Activated naive CD4-positive, alpha-beta T cell treated with anti-CD3 and anti-CD28 coated beads, Interleukin-2, amount 50 U/mL, for 24 hours (primary cell): Measurements from ENCODE around the gene ABCG1.

Experiments
- H3K27ac Mint-ChIP-seq: one replicate; pipeline ENCODE4 v1.8.0; 2021; ENCODE audit warnings: mild to moderate bottlenecking, mixed read lengths
- H3K27me3 Mint-ChIP-seq: one replicate; pipeline ENCODE4 v1.8.0; 2021; ENCODE audit warnings: mixed read lengths
- H3K36me3 Mint-ChIP-seq: one replicate; pipeline ENCODE4 v1.8.0; 2021; ENCODE audit warnings: mixed read lengths
- H3K4me1 Mint-ChIP-seq: one replicate; pipeline ENCODE4 v1.8.0; 2021; ENCODE audit warnings: mixed read lengths
- H3K4me3 Mint-ChIP-seq: one replicate; pipeline ENCODE4 v1.8.0; 2021; ENCODE audit warnings: mild to moderate bottlenecking, mixed read lengths
- H3K9me3 Mint-ChIP-seq: one replicate; pipeline ENCODE4 v1.8.0; 2021; ENCODE audit warnings: mixed read lengths

Gene ABCG1

GRCh38 chr21:42245331-42246193 lies 26.6 kb downstream of the ABCG1 start:
- H3K36me3 Mint-ChIP-seq, result peaks cover 10% of the 10 kb centered on the region
- peaks cover 37% of the 10 kb centered on the region for H3K4me1 Mint-ChIP-seq
- no peak overlapping the region for H3K27ac Mint-ChIP-seq
- H3K9me3 Mint-ChIP-seq, result no peaks in the 10 kb centered on the region
- H3K4me3 Mint-ChIP-seq, result no peak overlapping the region
- H3K27me3 Mint-ChIP-seq, result no peaks in the 10 kb centered on the region

GRCh38 chr21:42247716-42248115 lies 28.8 kb downstream of the ABCG1 start:
- no peak overlapping the region for H3K27ac Mint-ChIP-seq
- H3K27me3 Mint-ChIP-seq, result no peaks in the 10 kb centered on the region
- H3K4me3 Mint-ChIP-seq, result no peak overlapping the region
- H3K4me1 Mint-ChIP-seq, result peaks cover 43% of the 10 kb centered on the region
- H3K36me3 Mint-ChIP-seq, result peaks cover 10% of the 10 kb centered on the region
- no peaks in the 10 kb centered on the region for H3K9me3 Mint-ChIP-seq

- H3K4me3 Mint-ChIP-seq, result no peak overlapping the region
- H3K27ac Mint-ChIP-seq, result no peak overlapping the region
- peaks cover 44% of the 10 kb centered on the region for H3K4me1 Mint-ChIP-seq
Measured at GRCh38 chr21:42248241-42248640, 29.3 kb downstream of the ABCG1 start.

GRCh38 chr21:42248783-42249597 lies 30.1 kb downstream of the ABCG1 start:
- no peak overlapping the region for H3K4me3 Mint-ChIP-seq
- H3K27ac Mint-ChIP-seq, result no peak overlapping the region
- no peaks in the 10 kb centered on the region for H3K9me3 Mint-ChIP-seq
- H3K4me1 Mint-ChIP-seq, result peaks cover 50% of the 10 kb centered on the region
- H3K27me3 Mint-ChIP-seq, result no peaks in the 10 kb centered on the region
- H3K36me3 Mint-ChIP-seq, result peaks cover 10% of the 10 kb centered on the region

More at GRCh38 chr21:42248241-42248640, 29.3 kb downstream of the ABCG1 start:
- H3K9me3 Mint-ChIP-seq, result no peaks in the 10 kb centered on the region
- no peaks in the 10 kb centered on the region for H3K27me3 Mint-ChIP-seq
- peaks cover 10% of the 10 kb centered on the region for H3K36me3 Mint-ChIP-seq

GRCh38 chr21:42250422-42251403 lies 31.8 kb downstream of the ABCG1 start:
- peaks cover 58% of the 10 kb centered on the region for H3K4me1 Mint-ChIP-seq
- peak overlapping the region; percentile 5 for H3K27ac Mint-ChIP-seq
- no peaks in the 10 kb centered on the region for H3K27me3 Mint-ChIP-seq
- no peak overlapping the region for H3K4me3 Mint-ChIP-seq
- H3K9me3 Mint-ChIP-seq, result no peaks in the 10 kb centered on the region
- peaks cover 10% of the 10 kb centered on the region for H3K36me3 Mint-ChIP-seq

GRCh38 chr21:42251654-42252324 lies 32.8 kb downstream of the ABCG1 start:
- peak overlapping the region; percentile 20 for H3K27ac Mint-ChIP-seq
- H3K4me3 Mint-ChIP-seq, result no peak overlapping the region
- H3K9me3 Mint-ChIP-seq, result no peaks in the 10 kb centered on the region
- peaks cover 10% of the 10 kb centered on the region for H3K36me3 Mint-ChIP-seq
- H3K27me3 Mint-ChIP-seq, result no peaks in the 10 kb centered on the region
- H3K4me1 Mint-ChIP-seq, result peaks cover 57% of the 10 kb centered on the region

- H3K27ac Mint-ChIP-seq, result peak overlapping the region; percentile 20
Measured at GRCh38 chr21:42252325-42252654, 33.4 kb downstream of the ABCG1 start.

GRCh38 chr21:42252778-42253340 lies 33.9 kb downstream of the ABCG1 start:
- Mint-ChIP-seq H3K4me3 (no peak overlapping the region), H3K27ac (no peak overlapping the region), H3K4me1 (peaks cover 52% of the 10 kb centered on the region), H3K36me3 (peaks cover 6% of the 10 kb centered on the region), H3K9me3 (no peaks in the 10 kb centered on the region), H3K27me3 (no peaks in the 10 kb centered on the region)

More at GRCh38 chr21:42252325-42252654, 33.4 kb downstream of the ABCG1 start:
- Mint-ChIP-seq H3K4me1 (peaks cover 54% of the 10 kb centered on the region), H3K27me3 (no peaks in the 10 kb centered on the region), H3K9me3 (no peaks in the 10 kb centered on the region), H3K36me3 (peaks cover 10% of the 10 kb centered on the region), H3K4me3 (no peak overlapping the region)

GRCh38 chr21:42253466-42253865 lies 34.5 kb downstream of the ABCG1 start:
- Mint-ChIP-seq H3K4me3 (no peak overlapping the region), H3K27me3 (no peaks in the 10 kb centered on the region), H3K36me3 (peaks cover 2% of the 10 kb centered on the region), H3K4me1 (peaks cover 57% of the 10 kb centered on the region), H3K9me3 (no peaks in the 10 kb centered on the region), H3K27ac (no peak overlapping the region)

GRCh38 chr21:42254083-42254482 lies 35.1 kb downstream of the ABCG1 start:
- no peaks in the 10 kb centered on the region for H3K9me3 Mint-ChIP-seq
- H3K4me1 Mint-ChIP-seq, result peaks cover 59% of the 10 kb centered on the region
- H3K27ac Mint-ChIP-seq, result no peak overlapping the region
- H3K36me3 Mint-ChIP-seq, result peaks cover 2% of the 10 kb centered on the region
- no peaks in the 10 kb centered on the region for H3K27me3 Mint-ChIP-seq
- no peak overlapping the region for H3K4me3 Mint-ChIP-seq

- no peaks in the 10 kb centered on the region for H3K36me3 Mint-ChIP-seq
- no peaks in the 10 kb centered on the region for H3K27me3 Mint-ChIP-seq
- no peaks in the 10 kb centered on the region for H3K9me3 Mint-ChIP-seq
- no peak overlapping the region for H3K27ac Mint-ChIP-seq
- peaks cover 54% of the 10 kb centered on the region for H3K4me1 Mint-ChIP-seq
- no peak overlapping the region for H3K4me3 Mint-ChIP-seq
Measured at GRCh38 chr21:42254651-42255601, 36.0 kb downstream of the ABCG1 start.

- Mint-ChIP-seq H3K4me1 (peaks cover 51% of the 10 kb centered on the region), H3K36me3 (no peaks in the 10 kb centered on the region), H3K27ac (peak overlapping the region; percentile 35), H3K9me3 (no peaks in the 10 kb centered on the region), H3K4me3 (no peak overlapping the region), H3K27me3 (no peaks in the 10 kb centered on the region)
Measured at GRCh38 chr21:42255825-42256224, 36.9 kb downstream of the ABCG1 start.

- Mint-ChIP-seq H3K36me3 (no peaks in the 10 kb centered on the region), H3K4me1 (peaks cover 46% of the 10 kb centered on the region), H3K27ac (no peak overlapping the region), H3K9me3 (no peaks in the 10 kb centered on the region), H3K27me3 (no peaks in the 10 kb centered on the region), H3K4me3 (no peak overlapping the region)
Measured at GRCh38 chr21:42256316-42256715, 37.4 kb downstream of the ABCG1 start.
